ENCODE data around the gene ZDHHC14. TPM values are rescaled to one million over a fixed set of nuclear protein-coding genes. Genes with fewer than 3 reads are reported as not detected.

ZDHHC14 gene
- total RNA-seq, 1 experiment from 2014 or later: 4.9 TPM

GRCh38 chr6:157674061-157674460 is 293.1 kb downstream of the ZDHHC14 start:
- Histone ChIP-seq H3K9me2 (replicated peaks; ENCODE audit: low read length) (no peaks in the 10 kb centered on the region), H3K27ac (ENCODE audit: low read length) (no peak overlapping the region), H3K4me3 (ENCODE audit: low read length) (no peak overlapping the region), H3F3A (ENCODE audit: low read length, unreplicated experiment) (no peaks in the 10 kb centered on the region), H3K4me2 (ENCODE audit: low read length) (no peak overlapping the region), H2AFZ (ENCODE audit: low read length) (no peak overlapping the region), H3K9ac (ENCODE audit: low read length) (no peak overlapping the region), H4K20me1 (ENCODE audit: low read length) (no peaks in the 10 kb centered on the region), H3K79me2 (ENCODE audit: low read length) (no peaks in the 10 kb centered on the region), H3K9me3 (ENCODE audit: low read length) (no peaks in the 10 kb centered on the region), H3K27me3 (ENCODE audit: low read length) (no peaks in the 10 kb centered on the region), H3K4me1 (ENCODE audit: insufficient read depth, low read length) (peaks cover 9% of the 10 kb centered on the region), H3K36me3 (ENCODE audit: low read depth, low read length) (no peaks in the 10 kb centered on the region)
- no peak for DNase-seq
- ATAC-seq: no peak
- intact Hi-C loops (cut with micrococcal nuclease): no loop called here
- ChIA-PET POLR2A (ENCODE audit: unreplicated experiment) (no interaction called here), CTCF (no interaction called here)
- TF ChIP-seq EZH2phosphoT487 (IDR thresholded peaks at IDR 0.05; ENCODE audit: borderline replicate concordance, low read length) (no peak), EZH2 (IDR thresholded peaks at IDR 0.05; ENCODE audit: low read length, unreplicated experiment) (no peak), CTCF (conservative IDR thresholded peaks at IDR 0.05; ENCODE audit: low read depth, low read length) (no peak)
- no TSS peak for BruUV-seq (replicated peaks)

- Histone ChIP-seq H4K20me1 (ENCODE audit: low read length) (no peaks in the 10 kb centered on the region), H3K9ac (ENCODE audit: low read length) (no peak overlapping the region), H3K4me2 (ENCODE audit: low read length) (no peak overlapping the region), H3K27me3 (ENCODE audit: low read length) (no peaks in the 10 kb centered on the region), H3K27ac (ENCODE audit: low read length) (no peak overlapping the region), H3K9me3 (ENCODE audit: low read length) (no peaks in the 10 kb centered on the region), H3K36me3 (ENCODE audit: low read depth, low read length) (no peaks in the 10 kb centered on the region), H3K4me3 (ENCODE audit: low read length) (no peak overlapping the region), H3K79me2 (ENCODE audit: low read length) (no peaks in the 10 kb centered on the region), H3F3A (ENCODE audit: low read length, unreplicated experiment) (no peaks in the 10 kb centered on the region), H3K4me1 (ENCODE audit: insufficient read depth, low read length) (no peaks in the 10 kb centered on the region), H2AFZ (ENCODE audit: low read length) (no peak overlapping the region), H3K9me2 (replicated peaks; ENCODE audit: low read length) (no peaks in the 10 kb centered on the region)
- DNase-seq (no peak), ATAC-seq (no peak)
- TF ChIP-seq CTCF (conservative IDR thresholded peaks at IDR 0.05; ENCODE audit: low read depth, low read length): no peak
- TF ChIP-seq EZH2phosphoT487 (IDR thresholded peaks at IDR 0.05; ENCODE audit: borderline replicate concordance, low read length): no peak
- no TSS peak for BruUV-seq (replicated peaks)
- intact Hi-C loops (cut with micrococcal nuclease): no loop called here
- ChIA-PET CTCF (no interaction called here), POLR2A (ENCODE audit: unreplicated experiment) (no interaction called here)
Observed at GRCh38 chr6:157675831-157676230, 294.8 kb downstream of the ZDHHC14 start.

- TF ChIP-seq EZH2 (IDR thresholded peaks at IDR 0.05; ENCODE audit: low read length, unreplicated experiment) (no peak), CTCF (conservative IDR thresholded peaks at IDR 0.05; ENCODE audit: low read depth, low read length) (no peak), EZH2phosphoT487 (IDR thresholded peaks at IDR 0.05; ENCODE audit: borderline replicate concordance, low read length) (no peak)
- ChIA-PET CTCF (no interaction called here), POLR2A (ENCODE audit: unreplicated experiment) (no interaction called here)
Observed at GRCh38 chr6:157676241-157676640, 295.3 kb downstream of the ZDHHC14 start.

More at GRCh38 chr6:157676241-157676640, 295.3 kb downstream of the ZDHHC14 start:
- no peak overlapping the region for H3K4me2 ChIP-seq (ENCODE audit: low read length)
- no peaks in the 10 kb centered on the region for H3K9me2 ChIP-seq (replicated peaks; ENCODE audit: low read length)
- no peaks in the 10 kb centered on the region for H3F3A ChIP-seq (ENCODE audit: low read length, unreplicated experiment)
- no peaks in the 10 kb centered on the region for H3K79me2 ChIP-seq (ENCODE audit: low read length)
- no peaks in the 10 kb centered on the region for H3K9me3 ChIP-seq (ENCODE audit: low read length)
- H3K27ac ChIP-seq (ENCODE audit: low read length): no peak overlapping the region
- no peak overlapping the region for H2AFZ ChIP-seq (ENCODE audit: low read length)
- intact Hi-C loops (cut with micrococcal nuclease): no loop called here
- no peaks in the 10 kb centered on the region for H4K20me1 ChIP-seq (ENCODE audit: low read length)
- no TSS peak for BruUV-seq (replicated peaks)
- H3K9ac ChIP-seq (ENCODE audit: low read length): no peak overlapping the region
- H3K4me1 ChIP-seq (ENCODE audit: insufficient read depth, low read length): no peaks in the 10 kb centered on the region
- no peaks in the 10 kb centered on the region for H3K36me3 ChIP-seq (ENCODE audit: low read depth, low read length)
- H3K4me3 ChIP-seq (ENCODE audit: low read length): no peak overlapping the region
- DNase-seq (no peak), ATAC-seq (no peak)
- no peaks in the 10 kb centered on the region for H3K27me3 ChIP-seq (ENCODE audit: low read length)

Measured in PC-3 (cell line).